Stimulated activated CD4-positive, alpha-beta T cell treated with anti-CD3 and anti-CD28 coated beads, Interleukin-2, amount 100 ng/mL, for 24 hours (primary cell): ENCODE results near the gene KIAA0232.
"Not testable (repeated sequence)": the region's sequence is repeated elsewhere in the genome, so short reads cannot be mapped to it uniquely, and the experiment has no call there.

Experiments used
- DNase-seq, 2 donors: peaks; one replicate each; pipeline ENCODE4 v3.0.0-alpha.2; 2020

KIAA0232 gene

DNA sequence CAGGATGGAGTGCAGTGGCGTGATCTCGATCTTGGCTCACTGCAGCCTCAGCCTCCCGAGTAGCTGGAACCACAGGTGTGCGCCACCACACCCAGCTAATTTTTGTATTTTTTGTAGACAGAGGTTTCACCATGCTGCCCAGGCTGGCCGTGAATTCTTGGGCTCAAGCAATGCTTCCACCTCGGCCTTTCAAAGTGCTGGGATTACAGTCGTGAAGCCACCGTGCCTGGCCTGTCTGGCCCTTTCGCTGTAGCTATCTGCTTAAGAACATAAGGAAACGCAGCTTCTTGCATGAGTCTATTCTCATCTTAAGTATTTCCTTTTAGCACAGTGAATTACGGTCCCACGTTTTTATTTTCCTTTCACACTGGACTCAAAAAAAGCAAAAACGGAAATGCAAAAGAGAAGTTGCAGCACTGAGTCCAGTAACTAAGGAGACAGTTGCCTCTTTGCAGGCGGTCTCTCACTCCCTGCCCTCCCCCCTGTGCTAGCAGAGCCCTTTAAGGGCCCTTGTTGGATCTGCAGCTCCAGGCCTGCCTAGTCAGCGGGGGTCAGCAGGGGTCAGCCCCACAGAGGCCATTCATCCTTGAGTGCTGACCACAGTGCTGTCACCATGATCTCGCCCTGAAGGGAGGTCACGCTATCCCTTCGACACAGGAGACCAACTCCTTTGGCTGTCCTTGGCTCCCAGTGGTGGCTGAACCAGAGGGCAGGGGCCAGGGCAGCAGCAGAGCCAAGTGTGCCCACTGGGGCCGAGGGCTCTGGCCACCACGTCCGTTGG is 105.3 kb downstream of the KIAA0232 start:
- no peak for DNase-seq

DNA sequence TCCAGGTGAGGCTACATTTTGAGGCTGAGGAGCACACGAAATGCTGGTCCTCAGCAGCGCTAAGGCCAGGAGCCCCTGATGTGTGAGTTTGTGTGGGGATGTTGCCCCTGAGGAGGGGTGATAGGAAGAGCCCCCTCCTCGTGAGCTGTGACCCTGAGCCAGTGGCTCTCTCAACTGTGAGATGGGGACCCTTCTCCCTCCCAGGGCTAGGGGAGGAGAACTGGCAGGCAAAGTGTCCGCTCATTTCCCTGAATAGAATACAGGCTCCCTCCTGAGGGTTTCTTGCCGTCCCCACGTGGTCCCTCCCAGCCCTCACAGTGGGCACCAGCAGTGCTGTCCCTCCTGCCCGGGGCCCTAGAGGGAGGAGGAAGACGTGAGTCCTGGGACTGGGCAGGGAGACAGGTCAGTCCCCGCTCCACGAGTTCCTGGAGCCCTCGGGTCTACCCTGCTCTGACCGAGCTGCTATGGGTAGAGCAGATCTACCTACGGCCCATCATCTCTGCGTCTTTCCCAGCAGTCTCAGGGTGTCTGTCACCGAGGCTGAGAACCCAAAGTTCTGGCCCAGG is 106.1 kb downstream of the KIAA0232 start:
- no peak for DNase-seq

DNA sequence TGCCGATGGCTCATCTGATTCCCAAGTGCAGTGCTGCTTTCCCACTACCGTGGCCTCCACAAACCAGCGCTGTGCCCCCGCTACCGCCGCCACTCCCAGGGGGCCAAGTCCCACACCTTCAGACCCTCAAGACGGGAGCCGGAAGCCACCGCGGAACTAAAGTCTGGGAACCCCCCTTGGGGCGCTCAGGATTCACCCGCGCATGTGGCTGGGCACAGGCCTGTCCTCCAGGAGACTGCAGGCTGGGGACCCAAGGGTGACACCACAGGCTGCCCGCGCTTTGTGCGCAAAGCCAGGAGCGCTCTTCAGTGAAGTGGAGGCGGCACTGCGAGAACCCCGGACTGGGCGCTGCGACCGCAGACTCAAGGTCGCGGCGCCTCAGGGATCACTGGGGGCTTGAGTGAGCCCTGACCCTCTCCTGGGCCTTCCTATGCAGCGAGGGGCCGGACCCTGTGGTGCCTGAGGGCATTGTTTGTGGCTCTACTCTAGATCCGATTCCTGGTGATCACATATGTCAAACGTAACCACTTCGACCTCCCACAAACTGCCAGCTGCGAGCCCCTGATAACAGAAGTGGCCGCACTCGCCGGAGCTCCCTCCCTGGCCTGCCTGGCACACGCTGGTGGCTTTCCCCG is 106.7 kb downstream of the KIAA0232 start:
- no peak for DNase-seq

DNA sequence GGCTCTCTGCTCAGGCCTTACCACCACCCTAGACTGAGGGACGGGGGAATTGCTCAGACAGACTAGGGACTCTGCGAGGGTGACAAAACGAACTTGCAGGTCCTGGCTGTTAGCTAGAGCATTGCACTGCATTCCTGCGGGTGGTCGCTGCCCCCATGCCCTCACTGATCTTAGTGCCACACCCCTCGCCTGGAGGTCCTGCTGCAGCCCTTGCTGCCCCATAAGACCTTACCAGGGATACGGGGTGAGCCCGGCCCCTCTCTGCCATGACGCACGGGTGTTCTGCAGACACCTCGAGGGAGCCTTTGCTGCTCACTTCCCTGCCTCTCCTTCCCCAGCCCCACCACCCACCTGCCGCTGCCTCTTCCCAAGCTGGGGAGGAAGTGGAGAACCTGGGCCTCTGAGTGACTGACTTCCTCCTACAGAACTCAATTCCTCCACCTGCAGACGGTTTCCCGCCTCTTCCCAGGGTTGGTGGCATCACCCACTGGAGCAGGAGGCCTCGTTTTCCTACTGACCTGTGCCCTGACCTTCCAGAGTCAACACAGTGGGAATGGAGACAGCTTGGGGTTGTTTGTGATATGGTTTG is 107.3 kb downstream of the KIAA0232 start:
- no peak for DNase-seq

DNA sequence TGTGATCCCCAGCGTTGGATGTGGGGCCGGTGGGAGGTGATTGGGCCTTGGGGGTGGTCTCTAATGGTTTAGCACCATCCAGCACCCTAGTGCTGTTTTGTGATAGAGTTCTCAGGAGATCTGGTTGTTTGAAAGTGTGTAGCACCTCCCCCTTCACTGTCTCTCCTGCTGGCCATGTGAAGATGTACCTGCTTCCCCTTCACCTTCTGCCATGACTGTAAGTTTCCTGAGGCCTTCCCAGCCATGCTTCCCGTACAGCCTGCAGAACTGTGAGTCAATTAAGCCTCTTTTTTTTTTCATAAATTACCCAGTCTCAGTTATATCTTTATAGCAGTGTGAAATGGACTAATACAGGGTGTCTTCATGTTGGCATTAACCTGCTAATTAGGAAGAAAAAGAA is 107.8 kb downstream of the KIAA0232 start:
- DNase-seq, result no peak

DNA sequence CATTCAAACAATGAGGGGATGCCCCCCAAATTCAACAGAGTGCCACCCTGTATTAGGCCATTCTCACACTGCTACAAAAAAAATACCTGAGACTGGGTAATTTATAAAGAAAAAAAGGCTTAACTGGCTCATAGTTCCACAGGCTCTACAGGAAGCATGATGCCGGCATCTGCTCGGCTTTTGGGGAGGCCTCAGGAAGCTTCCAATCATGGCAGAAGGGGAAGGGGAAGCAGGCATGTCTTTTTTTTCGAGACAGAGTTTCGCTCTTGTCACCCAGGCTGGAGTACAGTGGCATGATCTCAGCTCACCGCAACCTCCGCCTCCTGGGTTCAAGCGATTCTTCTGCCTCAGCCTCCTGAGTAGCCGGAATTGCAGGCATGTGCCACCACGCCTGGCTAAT is 108.4 kb downstream of the KIAA0232 start:
- not testable (repeated sequence) for DNase-seq

DNA sequence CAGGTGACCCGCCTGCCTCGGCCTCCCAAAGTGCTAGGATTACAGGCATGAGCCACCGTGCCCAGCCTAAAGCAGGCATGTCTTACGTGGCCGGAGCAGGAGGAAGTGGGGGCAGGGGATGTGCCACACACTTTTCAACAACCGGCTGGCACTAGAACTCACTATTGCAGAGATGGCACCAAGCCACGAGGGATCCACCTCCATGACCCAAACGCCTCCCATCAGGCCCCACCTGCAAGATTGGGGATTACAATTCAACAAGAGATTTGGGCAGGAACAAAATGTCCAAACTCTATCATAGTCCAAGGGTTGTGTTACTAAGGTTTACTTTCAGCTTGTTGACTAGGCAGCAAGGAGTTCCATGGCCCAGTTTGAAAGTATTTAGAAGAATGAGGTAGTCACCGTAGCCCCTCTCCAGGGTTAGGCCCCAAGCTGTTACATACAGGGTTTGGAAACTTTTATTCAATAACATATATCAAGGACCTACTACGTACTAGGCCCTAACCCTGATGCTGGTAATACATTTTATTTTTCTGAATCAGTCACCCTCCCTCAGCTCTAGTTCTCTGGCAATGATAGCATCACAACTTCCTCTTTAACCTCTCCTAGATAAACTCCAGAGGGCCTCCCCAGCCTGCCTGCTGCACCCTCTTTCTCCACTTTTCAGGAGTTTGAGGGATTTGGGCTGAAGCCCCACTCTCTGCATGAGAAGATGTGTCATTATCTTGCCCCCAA is 109.1 kb downstream of the KIAA0232 start:
- DNase-seq, result no peak

DNA sequence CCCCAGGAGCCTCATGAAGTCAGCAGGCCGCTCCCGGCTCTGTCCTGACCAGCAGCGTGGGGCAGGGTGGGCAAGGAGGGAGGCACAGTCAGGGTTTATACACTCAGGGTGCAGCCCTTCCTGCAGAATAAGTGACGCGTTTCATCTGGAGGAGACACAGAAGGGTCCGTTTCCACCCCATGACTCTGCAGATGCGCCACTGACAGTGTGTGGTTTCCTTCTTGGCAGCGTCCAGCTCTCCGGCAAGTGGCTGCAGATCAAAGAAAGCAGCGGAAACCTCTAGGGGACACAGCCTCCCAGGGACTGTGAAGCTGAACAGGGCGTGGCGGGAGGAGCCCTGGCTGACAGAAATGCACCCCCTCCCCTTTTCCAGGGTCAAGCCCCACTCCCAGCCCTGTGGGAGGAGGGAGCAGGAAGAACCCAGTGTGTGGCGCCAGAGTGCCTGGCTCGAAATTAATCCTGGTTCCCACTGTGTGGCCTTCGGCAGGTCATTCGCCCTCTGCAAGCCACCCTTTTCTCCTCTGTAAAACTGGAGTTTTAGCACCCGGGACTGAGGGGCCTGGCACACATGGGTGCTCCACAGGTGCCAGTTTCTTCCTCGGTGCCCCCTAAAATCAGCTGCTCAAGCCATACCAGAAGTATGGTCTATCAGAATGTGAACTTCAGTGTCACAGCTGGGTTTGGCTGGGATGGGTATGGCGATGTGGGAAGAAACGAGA is 109.8 kb downstream of the KIAA0232 start:
- no peak for DNase-seq

DNA sequence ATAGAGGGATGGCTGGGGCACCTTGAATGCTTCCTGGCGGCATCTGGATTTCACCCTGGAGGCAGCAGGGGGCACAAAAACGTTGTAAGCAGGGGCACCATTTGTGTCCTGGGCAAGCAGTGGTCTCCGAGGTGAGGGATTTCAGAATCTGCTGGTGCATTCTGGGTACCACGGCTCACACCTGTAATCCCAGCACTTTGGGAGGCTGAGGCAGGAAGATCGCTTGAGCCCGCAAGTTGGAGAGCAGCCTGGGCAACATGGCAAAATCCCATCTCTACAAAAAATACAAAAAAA is 110.3 kb downstream of the KIAA0232 start:
- DNase-seq, result no peak

DNA sequence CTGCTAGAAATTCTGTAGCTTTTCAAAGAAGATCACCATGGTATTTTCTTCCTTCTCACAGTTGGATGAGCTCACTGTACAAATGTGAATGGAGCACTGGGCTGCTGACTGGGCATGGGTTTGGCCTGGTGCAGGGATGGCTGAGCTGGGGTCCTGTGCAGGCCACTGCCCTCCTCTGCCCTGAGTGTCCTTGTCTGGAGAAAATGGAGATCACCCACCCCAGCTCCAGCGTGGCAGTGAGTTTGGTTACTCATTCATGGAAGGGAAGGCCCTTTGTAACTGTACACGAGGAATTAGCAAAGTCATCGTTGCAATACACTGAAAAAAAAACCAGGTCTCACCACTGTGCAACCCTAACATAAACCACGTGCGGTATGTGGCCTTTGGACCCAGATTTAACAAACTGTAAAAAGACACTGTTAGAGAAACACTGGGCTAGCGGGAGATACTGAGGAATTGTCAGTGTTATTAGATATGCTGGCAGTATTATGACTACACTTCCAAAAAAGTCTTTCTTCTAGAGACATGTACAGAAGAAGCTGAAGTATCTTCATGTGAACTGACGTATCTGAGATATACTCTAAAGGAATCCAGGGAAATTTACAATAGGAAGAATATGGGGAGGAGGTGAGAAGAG is 111.0 kb downstream of the KIAA0232 start:
- no peak for DNase-seq

DNA sequence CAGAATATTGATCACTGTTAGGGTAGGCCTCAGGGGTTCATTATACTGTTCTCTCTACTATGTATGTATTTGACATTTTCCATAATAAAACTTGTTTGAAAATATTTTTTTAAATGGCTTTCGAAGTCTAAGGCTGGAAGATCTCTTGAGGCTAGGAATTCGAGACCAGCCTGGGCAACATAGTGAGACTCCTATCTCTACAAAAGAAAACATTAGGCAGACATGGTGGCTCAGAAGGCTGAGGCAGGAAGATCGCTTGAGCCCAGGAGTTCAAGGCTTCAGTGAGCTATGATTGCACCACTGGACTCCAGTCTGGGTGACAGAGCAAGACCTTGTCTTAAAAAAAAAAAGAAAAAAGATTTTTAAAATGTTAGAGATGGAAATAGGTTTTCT is 111.6 kb downstream of the KIAA0232 start:
- no peak for DNase-seq

DNA sequence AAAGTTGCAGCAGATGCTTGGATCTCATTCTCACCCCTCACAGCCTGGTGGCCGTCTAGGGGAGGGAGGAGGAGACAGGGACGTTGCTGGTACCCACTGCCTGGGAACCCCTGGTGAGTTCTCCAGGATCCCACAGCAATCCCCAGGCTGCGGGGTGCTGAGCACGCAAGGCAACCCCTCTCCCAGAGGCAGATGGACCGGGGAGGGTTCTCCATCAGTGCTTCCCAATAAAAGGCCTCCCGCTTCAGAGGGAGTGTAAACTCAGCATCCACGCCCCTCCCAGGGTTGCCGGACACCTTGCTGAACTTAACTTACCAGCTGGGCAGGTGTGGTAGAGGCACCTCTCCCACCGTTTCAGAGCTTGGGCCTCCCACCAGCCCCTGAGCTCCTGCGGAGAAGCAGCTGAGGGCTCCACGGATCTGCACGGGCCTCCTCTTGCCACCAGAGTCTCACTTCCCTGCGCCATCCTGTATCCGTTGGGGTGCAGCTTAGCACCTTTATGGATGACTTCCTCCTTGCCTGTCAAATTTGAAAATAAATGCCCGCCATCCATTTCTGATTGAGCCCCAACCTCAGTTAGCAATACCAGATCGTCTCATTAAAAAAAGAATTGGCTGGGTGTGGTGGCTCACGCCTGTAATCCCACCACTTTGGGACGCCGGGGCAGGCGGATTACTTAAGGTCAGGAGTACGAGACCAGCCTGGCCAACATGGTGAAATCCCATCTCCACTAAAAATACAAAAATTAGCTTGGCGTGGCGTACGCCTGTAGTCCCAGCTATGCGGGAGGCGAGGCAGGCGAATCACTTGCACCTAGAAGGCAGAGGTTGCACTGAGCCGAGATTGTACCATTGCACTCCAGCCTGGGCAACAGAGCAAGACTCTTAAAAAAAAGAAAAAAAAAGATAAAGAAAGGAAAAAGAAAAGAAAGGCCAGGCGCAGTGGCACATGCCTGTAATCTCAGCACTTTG is 112.3 kb downstream of the KIAA0232 start:
- DNase-seq, result no peak

DNA sequence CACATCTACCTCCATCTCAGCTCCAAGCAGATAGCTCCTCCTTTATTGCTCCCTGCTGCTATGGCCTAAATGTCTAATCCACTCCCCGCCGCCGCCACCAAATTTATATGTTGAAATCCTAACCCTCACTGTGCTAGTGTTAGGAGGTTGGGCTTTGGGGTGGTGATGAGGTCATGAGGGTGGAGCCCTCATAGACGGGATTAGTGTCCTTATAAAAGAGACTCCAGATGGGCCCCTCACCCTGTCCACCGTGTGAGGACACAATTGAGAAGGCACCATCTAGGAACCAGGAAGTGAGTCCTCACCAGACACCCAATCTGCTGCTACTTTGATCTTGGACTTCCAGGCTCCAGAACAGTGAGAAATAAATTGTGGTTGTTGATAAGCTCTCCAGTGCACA is 113.5 kb downstream of the KIAA0232 start:
- no peak for DNase-seq

DNA sequence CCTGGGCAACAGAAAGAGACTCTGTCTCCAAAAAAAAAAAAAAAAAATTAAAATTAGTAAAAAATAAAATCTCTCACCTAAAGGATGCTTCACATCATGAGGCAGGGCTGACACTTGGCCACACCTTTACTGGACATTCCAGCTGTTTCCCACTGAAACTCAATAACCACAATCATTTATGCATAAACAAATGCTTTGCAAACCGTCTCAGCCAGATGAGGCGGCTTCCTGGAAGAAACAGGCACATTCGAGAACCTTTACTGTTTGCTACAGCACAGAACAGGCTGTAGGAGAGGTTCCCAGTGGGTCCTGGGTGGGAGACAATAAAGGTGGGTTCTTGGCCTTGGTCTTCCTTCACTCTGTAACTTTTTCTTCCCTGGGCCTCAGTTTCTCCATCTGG is 116.2 kb downstream of the KIAA0232 start:
- DNase-seq, result no peak

DNA sequence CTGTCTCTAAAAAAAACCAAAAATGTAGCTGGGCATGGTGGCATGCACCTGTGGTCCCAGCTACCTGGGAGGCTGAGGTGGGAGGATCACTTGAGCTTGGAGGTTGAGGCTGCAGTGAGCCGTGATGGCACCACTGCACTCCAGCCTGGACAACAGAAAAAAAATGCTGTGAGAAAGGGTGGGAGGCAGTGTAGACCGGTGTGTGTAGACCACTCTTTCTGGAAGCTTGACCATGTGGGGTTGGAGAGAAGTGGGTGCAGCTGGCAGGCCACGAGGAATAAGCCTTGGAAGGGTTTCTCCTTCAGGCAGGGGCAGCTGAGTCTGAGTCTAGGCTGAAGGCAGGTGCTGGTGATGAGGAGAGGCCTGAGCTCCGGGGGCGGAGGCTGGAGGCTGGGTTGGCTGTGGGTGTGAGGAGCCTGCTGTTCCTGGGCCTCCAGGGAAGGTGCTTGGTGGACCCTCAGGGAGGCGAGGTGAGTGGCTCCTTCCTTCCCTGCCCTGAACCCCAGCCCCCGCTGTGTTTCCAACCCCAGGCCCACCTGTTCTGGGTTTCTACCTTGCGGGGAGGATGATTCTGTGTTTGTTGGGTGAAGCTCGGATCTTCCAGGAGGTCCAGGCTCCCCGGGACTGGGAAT is 117.8 kb downstream of the KIAA0232 start:
- DNase-seq, result no peak

DNA sequence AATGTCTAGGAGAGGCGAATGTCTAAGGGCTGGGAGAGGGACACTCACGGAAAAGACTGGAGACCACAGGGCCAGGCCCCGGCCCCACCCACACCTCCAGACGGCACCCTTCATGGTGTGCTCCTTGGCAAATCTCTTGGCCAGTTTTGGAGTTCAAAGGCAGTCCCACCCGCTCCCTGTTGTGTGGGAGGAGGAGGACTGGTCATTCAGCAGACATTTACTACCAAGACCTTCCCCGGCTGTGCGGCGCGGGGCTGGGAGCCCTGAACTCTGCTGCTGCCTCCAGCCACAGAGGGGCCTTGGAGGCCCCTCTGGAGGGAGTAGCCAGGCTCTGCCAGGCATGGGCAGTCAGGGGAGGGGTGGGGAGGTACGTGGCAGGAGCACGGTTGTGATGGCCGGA is 118.4 kb downstream of the KIAA0232 start:
- no peak for DNase-seq

DNA sequence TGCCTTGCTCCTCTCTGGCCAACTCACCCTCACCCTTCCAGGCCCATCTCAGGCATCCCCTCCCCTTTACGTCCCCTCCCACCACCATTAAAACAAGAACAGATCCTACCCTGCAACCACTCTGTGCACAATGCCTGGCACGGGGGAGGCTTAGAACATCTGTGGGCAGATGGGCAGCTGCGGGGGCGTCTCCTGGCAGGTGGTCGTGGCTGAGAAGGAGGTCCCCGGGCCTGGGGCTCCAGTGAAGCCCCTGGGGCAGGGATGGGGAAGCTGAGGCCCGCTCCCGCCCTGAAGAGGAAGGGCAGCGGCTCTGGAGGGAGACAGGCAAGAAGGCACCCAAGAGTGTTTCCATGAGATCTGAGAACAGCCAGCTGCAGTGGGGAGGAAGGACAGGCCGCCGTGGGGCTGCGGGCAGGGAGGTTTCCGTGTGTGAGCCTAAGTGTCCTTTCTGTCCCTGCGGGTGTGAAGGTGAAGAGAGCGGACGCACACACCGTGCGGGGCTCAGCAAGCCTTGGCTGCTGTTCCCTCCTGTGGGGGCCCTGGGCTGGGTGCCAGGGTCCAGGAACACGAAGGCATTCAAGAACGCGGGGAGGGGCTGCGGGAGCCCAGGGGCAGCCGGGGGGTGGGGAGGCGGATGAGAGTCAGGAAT is 119.3 kb downstream of the KIAA0232 start:
- DNase-seq, result no peak

DNA sequence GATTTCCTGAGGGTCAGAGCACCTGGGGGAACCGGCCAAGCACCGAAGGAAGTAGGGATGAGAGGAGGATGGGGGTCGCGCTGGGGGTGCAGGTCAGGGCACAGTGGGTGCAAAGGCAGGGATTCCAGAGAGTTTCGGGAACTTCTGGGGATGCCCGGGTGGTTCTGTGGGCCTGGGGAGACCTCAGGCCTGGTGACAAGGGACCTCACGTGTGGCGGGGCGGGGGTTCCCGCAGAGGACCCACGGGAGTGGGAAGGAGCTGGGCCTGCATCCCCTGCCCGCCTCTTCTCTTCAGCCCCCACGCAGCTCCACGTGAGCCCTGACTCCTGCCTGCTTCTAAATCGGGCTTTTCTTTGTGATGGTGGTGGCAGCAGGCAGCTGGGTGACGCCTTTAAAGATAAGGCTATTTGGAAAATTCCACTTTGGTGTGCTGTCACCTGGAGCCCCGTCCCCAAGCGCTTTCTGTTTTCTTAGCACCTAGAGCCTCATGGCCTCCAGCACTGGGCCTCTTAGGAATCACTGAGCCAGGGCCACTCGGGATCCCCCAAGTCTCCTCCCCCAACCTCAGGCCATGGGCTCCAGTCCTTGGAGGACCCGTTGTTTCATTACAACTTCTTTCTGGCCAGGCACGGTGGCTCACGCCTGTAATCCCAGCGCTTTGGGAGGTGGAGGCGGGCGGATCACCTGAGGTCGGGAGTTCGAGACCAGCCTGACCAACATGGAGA is 120.0 kb downstream of the KIAA0232 start:
- DNase-seq, result no peak
